GM21786 (cell line): ENCODE results near the gene P2RX6.

Experiments
- ATAC-seq: cut with Tn5 transposase; IDR thresholded peaks from one replicate; pipeline ENCODE4 v1.9.1; 2021; ENCODE audit not compliant: unreplicated experiment

P2RX6 gene

GRCh38 chr22:20979243-20979809 lies 35.6 kb upstream of the P2RX6 start:
- no peak for ATAC-seq

- no peak for ATAC-seq
These were observed 35.0 kb upstream of the P2RX6 start for GRCh38 chr22:20979940-20980453.

GRCh38 chr22:20980523-20980922 lies 34.4 kb upstream of the P2RX6 start:
- ATAC-seq, result no peak

- no peak for ATAC-seq
These were observed 33.8 kb upstream of the P2RX6 start for GRCh38 chr22:20980938-20981722.

- ATAC-seq, result peak; percentile 65
These were observed 33.0 kb upstream of the P2RX6 start, which contains the start of gene LZTR1 for GRCh38 chr22:20981787-20982562. Gene LZTR1 (plus strand): TSS chr22:20982297. CDS start chr22:20982372, 75 bp downstream.

GRCh38 chr22:20982563-20982882 lies 32.4 kb upstream of the P2RX6 start:
- no peak for ATAC-seq

- ATAC-seq, result no peak
These were observed 31.7 kb upstream of the P2RX6 start for GRCh38 chr22:20983081-20983771.

GRCh38 chr22:20985720-20986119 lies 29.2 kb upstream of the P2RX6 start:
- no peak for ATAC-seq

GRCh38 chr22:20986365-20986764 lies 28.6 kb upstream of the P2RX6 start:
- no peak for ATAC-seq

GRCh38 chr22:20987375-20987774 lies 27.6 kb upstream of the P2RX6 start:
- no peak for ATAC-seq

- ATAC-seq, result no peak
These were observed 26.2 kb upstream of the P2RX6 start for GRCh38 chr22:20988573-20989322.

GRCh38 chr22:20989323-20990138 lies 25.4 kb upstream of the P2RX6 start:
- ATAC-seq, result no peak

GRCh38 chr22:20990184-20991180 lies 24.5 kb upstream of the P2RX6 start:
- no peak for ATAC-seq

GRCh38 chr22:20991252-20992055 lies 23.5 kb upstream of the P2RX6 start:
- ATAC-seq, result no peak

GRCh38 chr22:20992056-20992442 lies 22.9 kb upstream of the P2RX6 start:
- ATAC-seq, result no peak

- ATAC-seq, result no peak
These were observed 22.3 kb upstream of the P2RX6 start for GRCh38 chr22:20992456-20993303.
